Measurements from ENCODE around the gene MEIOC. TPM values are rescaled to one million over a fixed set of nuclear protein-coding genes. Genes with fewer than 3 reads are reported as not detected.

MEIOC gene
- total and polyA plus RNA-seq, 2 donors (not counting 1 experiment from before 2014, with no cell fraction given), result 0.12 TPM; not detected in 1

DNA sequence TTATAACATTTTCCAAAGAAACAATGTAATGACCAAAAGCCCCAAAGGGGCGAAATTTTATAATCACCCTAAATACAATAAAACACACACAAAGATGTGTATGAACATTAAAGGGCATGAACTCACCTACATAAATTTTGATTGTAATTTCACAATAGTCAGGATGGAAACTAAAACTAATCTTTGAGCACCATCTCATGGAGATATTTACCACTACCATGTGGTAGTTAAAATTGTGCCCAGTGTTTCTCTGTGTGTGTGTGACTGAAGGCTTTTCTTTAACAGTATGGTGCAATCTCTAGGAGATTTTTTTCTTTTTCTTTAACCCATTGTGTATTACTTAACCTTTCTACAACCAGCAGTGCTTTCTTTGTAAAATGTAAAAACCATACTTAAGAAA lies 19.7 kb upstream of the MEIOC start:
- no peak for ATAC-seq (ENCODE audit: low read depth)
- Mint-ChIP-seq H3K27ac (no peak overlapping the region), H3K9me3 (ENCODE audit: insufficient read depth) (no peaks in the 10 kb centered on the region), H3K4me3 (no peak overlapping the region), H3K27me3 (peaks cover 19% of the 10 kb centered on the region), H3K4me1 (no peaks in the 10 kb centered on the region)
- Histone ChIP-seq H4K20me1 (ENCODE audit: control insufficient read depth, insufficient read depth, low read length, poor library complexity, severe bottlenecking) (no peaks in the 10 kb centered on the region), H3K4me3 (ENCODE audit: control extremely low read depth in 1 of 5, extremely low read depth in 1 of 5, insufficient read depth in 1 of 5, low read depth in 2 of 5, low read length in 4 of 5) (no peak overlapping the region), H3K9ac (ENCODE audit: low read length) (no peak overlapping the region), H2AFZ (ENCODE audit: insufficient read depth, low read depth, low read length, poor library complexity, severe bottlenecking) (no peak overlapping the region), H3K36me3 (replicated peaks in 1 of 2; ENCODE audit: control extremely low read depth in 1 of 2, control insufficient read depth in 1 of 2, extremely low read depth in 1 of 2, insufficient read depth in 2 of 2, low read length in 1 of 2) (no peaks in the 10 kb centered on the region), H3K79me2 (ENCODE audit: control insufficient read depth, insufficient read depth, low read length) (no peaks in the 10 kb centered on the region), H3K4me2 (replicated peaks; ENCODE audit: low read depth, low read length, poor library complexity, severe bottlenecking) (no peak overlapping the region), H3K4me1 (ENCODE audit: control insufficient read depth in 2 of 2, insufficient read depth in 2 of 2, low read length in 2 of 2) (no peaks in the 10 kb centered on the region), H3K9me3 (ENCODE audit: control extremely low read depth in 1 of 3, control insufficient read depth in 2 of 3, insufficient read depth in 1 of 3, low read length in 2 of 3) (no peaks in the 10 kb centered on the region), H3K27me3 (replicated peaks in 1 of 4; ENCODE audit: control extremely low read depth in 1 of 4, control insufficient read depth in 3 of 4, insufficient read depth in 4 of 4, low read length in 3 of 4) (peaks cover 0 to 3% (median 0%) of the 10 kb centered on the region in 4 experiments), H3K27ac (ENCODE audit: low read length in 2 of 2) (no peak overlapping the region)
- no CpG with 5 or more reads among the region's 1 CpG for WGBS (ENCODE audit: insufficient coverage)
- ChIA-PET CTCF (interaction anchor here (0.6 to 5.7 kb wide), 5 partner anchors 12 to 106 kb away, joined by 3 to 72 read pairs (median 14); no protein-coding TSS in a partner anchor), POLR2A (no interaction called here)
- no peak for TF ChIP-seq EZH2 (IDR thresholded peaks at IDR 0.05; ENCODE audit: borderline replicate concordance, insufficient read depth, low read depth, low read length, poor library complexity, severe bottlenecking)
- TF ChIP-seq, protein P1, sequence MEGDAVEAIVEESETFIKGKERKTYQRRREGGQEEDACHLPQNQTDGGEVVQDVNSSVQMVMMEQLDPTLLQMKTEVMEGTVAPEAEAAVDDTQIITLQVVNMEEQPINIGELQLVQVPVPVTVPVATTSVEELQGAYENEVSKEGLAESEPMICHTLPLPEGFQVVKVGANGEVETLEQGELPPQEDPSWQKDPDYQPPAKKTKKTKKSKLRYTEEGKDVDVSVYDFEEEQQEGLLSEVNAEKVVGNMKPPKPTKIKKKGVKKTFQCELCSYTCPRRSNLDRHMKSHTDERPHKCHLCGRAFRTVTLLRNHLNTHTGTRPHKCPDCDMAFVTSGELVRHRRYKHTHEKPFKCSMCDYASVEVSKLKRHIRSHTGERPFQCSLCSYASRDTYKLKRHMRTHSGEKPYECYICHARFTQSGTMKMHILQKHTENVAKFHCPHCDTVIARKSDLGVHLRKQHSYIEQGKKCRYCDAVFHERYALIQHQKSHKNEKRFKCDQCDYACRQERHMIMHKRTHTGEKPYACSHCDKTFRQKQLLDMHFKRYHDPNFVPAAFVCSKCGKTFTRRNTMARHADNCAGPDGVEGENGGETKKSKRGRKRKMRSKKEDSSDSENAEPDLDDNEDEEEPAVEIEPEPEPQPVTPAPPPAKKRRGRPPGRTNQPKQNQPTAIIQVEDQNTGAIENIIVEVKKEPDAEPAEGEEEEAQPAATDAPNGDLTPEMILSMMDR (IDR thresholded peaks at IDR 0.05), result peak; percentile 66
- peak; percentile 43 for DNase-seq
- intact Hi-C loops (cut with micrococcal nuclease), result loop anchor here (1.0 kb wide), 1 partner anchor 103 kb away; no protein-coding TSS in a partner anchor

GRCh38 chr17:44637066-44637465 lies 19.2 kb upstream of the MEIOC start:
- no peak for TF ChIP-seq EZH2 (IDR thresholded peaks at IDR 0.05; ENCODE audit: borderline replicate concordance, insufficient read depth, low read depth, low read length, poor library complexity, severe bottlenecking)
- TF ChIP-seq, protein P1 (IDR thresholded peaks at IDR 0.05), result no peak
- H3K4me1 Mint-ChIP-seq, result no peaks in the 10 kb centered on the region
- CTCF ChIA-PET, result interaction anchor here (0.6 to 3.6 kb wide), 4 partner anchors 12 to 106 kb away, joined by 3 to 72 read pairs (median 9); no protein-coding TSS in a partner anchor
- no peaks in the 10 kb centered on the region for H3K9me3 Mint-ChIP-seq (ENCODE audit: insufficient read depth)
- 75% methylated on average over 1 of the region's 1 CpG for WGBS (ENCODE audit: insufficient coverage)
- H3K4me3 Mint-ChIP-seq, result no peak overlapping the region
- POLR2A ChIA-PET, result no interaction called here
- Histone ChIP-seq H3K36me3 (replicated peaks in 1 of 2; ENCODE audit: control extremely low read depth in 1 of 2, control insufficient read depth in 1 of 2, extremely low read depth in 1 of 2, insufficient read depth in 2 of 2, low read length in 1 of 2) (no peaks in the 10 kb centered on the region), H3K27me3 (replicated peaks in 1 of 4; ENCODE audit: control extremely low read depth in 1 of 4, control insufficient read depth in 3 of 4, insufficient read depth in 4 of 4, low read length in 3 of 4) (peaks cover 0 to 6% (median 0%) of the 10 kb centered on the region in 4 experiments), H3K9ac (ENCODE audit: low read length) (no peak overlapping the region), H3K4me1 (ENCODE audit: control insufficient read depth in 2 of 2, insufficient read depth in 2 of 2, low read length in 2 of 2) (no peaks in the 10 kb centered on the region), H3K4me3 (ENCODE audit: control extremely low read depth in 1 of 5, extremely low read depth in 1 of 5, insufficient read depth in 1 of 5, low read depth in 2 of 5, low read length in 4 of 5) (no peak overlapping the region), H3K79me2 (ENCODE audit: control insufficient read depth, insufficient read depth, low read length) (no peaks in the 10 kb centered on the region), H2AFZ (ENCODE audit: insufficient read depth, low read depth, low read length, poor library complexity, severe bottlenecking) (no peak overlapping the region), H3K4me2 (replicated peaks; ENCODE audit: low read depth, low read length, poor library complexity, severe bottlenecking) (no peak overlapping the region), H3K9me3 (ENCODE audit: control extremely low read depth in 1 of 3, control insufficient read depth in 2 of 3, insufficient read depth in 1 of 3, low read length in 2 of 3) (no peaks in the 10 kb centered on the region), H3K27ac (ENCODE audit: low read length in 2 of 2) (no peak overlapping the region), H4K20me1 (ENCODE audit: control insufficient read depth, insufficient read depth, low read length, poor library complexity, severe bottlenecking) (no peaks in the 10 kb centered on the region)
- no peak overlapping the region for H3K27ac Mint-ChIP-seq
- ATAC-seq (ENCODE audit: low read depth) (no peak), DNase-seq (no peak)
- H3K27me3 Mint-ChIP-seq, result peaks cover 19% of the 10 kb centered on the region
- intact Hi-C loops (cut with micrococcal nuclease), result no loop called here

Measured in B cell (primary cell).